Measurements from ENCODE around the gene TYMP. TPM values are rescaled to one million over a fixed set of nuclear protein-coding genes. Genes with fewer than 3 reads are reported as not detected.

Gene TYMP
- polyA plus RNA-seq, 1 donor (not counting 4 experiments of a cell fraction or from before 2014, with no cell fraction given), result 25.5 TPM

GRCh38 chr22:50575426-50575941, 45.7 kb upstream of the TYMP start:
- H3K9ac ChIP-seq (ENCODE audit: control insufficient read depth, extremely low read depth, insufficient read depth, low read length), result no peak overlapping the region
- no peak overlapping the region for H2AFZ ChIP-seq (ENCODE audit: control insufficient read depth, low read length)
- H3K36me3 ChIP-seq (ENCODE audit: control insufficient read depth in 2 of 2, extremely low read depth in 1 of 2, insufficient read depth in 2 of 2, low read length in 2 of 2), result peaks cover 23 to 25% of the 10 kb centered on the region in 2 experiments
- TF ChIP-seq, protein P1, sequence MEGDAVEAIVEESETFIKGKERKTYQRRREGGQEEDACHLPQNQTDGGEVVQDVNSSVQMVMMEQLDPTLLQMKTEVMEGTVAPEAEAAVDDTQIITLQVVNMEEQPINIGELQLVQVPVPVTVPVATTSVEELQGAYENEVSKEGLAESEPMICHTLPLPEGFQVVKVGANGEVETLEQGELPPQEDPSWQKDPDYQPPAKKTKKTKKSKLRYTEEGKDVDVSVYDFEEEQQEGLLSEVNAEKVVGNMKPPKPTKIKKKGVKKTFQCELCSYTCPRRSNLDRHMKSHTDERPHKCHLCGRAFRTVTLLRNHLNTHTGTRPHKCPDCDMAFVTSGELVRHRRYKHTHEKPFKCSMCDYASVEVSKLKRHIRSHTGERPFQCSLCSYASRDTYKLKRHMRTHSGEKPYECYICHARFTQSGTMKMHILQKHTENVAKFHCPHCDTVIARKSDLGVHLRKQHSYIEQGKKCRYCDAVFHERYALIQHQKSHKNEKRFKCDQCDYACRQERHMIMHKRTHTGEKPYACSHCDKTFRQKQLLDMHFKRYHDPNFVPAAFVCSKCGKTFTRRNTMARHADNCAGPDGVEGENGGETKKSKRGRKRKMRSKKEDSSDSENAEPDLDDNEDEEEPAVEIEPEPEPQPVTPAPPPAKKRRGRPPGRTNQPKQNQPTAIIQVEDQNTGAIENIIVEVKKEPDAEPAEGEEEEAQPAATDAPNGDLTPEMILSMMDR (optimal IDR thresholded peaks at IDR 0.05 in 1 of 3, IDR thresholded peaks at IDR 0.05 in 1 of 3, conservative IDR thresholded peaks at IDR 0.05 in 1 of 3; ENCODE audit: extremely low read depth in 1 of 3, insufficient read depth in 2 of 3, low read length in 3 of 3), result no peak
- no peak for TF ChIP-seq EZH2 (IDR thresholded peaks at IDR 0.05; ENCODE audit: low read length)
- no peaks in the 10 kb centered on the region for H3K79me2 ChIP-seq (ENCODE audit: control insufficient read depth, insufficient read depth, low read length)
- H3K9me1 ChIP-seq (ENCODE audit: control insufficient read depth, extremely low read depth, insufficient read depth, low read length), result no peaks in the 10 kb centered on the region
- DNase-seq (ENCODE audit: low read depth, low spot score), result no peak
- no peak overlapping the region for H3K4me2 ChIP-seq (ENCODE audit: control insufficient read depth, extremely low read depth, insufficient read depth, low read depth, low read length)
- H3K4me3 ChIP-seq (ENCODE audit: control insufficient read depth in 2 of 3, extremely low read depth in 1 of 3, insufficient read depth in 2 of 3, low read depth in 1 of 3, low read length in 3 of 3), result no peak overlapping the region
- no peaks in the 10 kb centered on the region for H3K27me3 ChIP-seq (ENCODE audit: control insufficient read depth, extremely low read depth, insufficient read depth, low read length)
- no peaks in the 10 kb centered on the region for H3K9me3 ChIP-seq (ENCODE audit: control insufficient read depth, low read depth, low read length)
- dilution Hi-C loops (cut with MboI; ENCODE audit: extremely low pct_ligation_motif_present, low sequenced_read_pairs), result no loop called here
- H3K27ac ChIP-seq (ENCODE audit: control insufficient read depth, insufficient read depth, low read length), result no peak overlapping the region
- H3K4me1 ChIP-seq (ENCODE audit: control insufficient read depth, extremely low read depth, insufficient read depth, low read length), result no peaks in the 10 kb centered on the region
- no peak for FAIRE-seq
- no peaks in the 10 kb centered on the region for H4K20me1 ChIP-seq (ENCODE audit: control insufficient read depth, extremely low read depth, insufficient read depth, low read length)

GRCh38 chr22:50574383-50574755, 44.6 kb upstream of the TYMP start:
- DNase-seq (ENCODE audit: low read depth, low spot score), result no peak

More at GRCh38 chr22:50574383-50574755, 44.6 kb upstream of the TYMP start:
- no peak overlapping the region for H3K4me3 ChIP-seq (ENCODE audit: control insufficient read depth in 2 of 3, extremely low read depth in 1 of 3, insufficient read depth in 2 of 3, low read depth in 1 of 3, low read length in 3 of 3)
- H3K79me2 ChIP-seq (ENCODE audit: control insufficient read depth, insufficient read depth, low read length), result no peaks in the 10 kb centered on the region
- H3K9ac ChIP-seq (ENCODE audit: control insufficient read depth, extremely low read depth, insufficient read depth, low read length), result no peak overlapping the region
- no peak overlapping the region for H3K4me2 ChIP-seq (ENCODE audit: control insufficient read depth, extremely low read depth, insufficient read depth, low read depth, low read length)
- no peak overlapping the region for H2AFZ ChIP-seq (ENCODE audit: control insufficient read depth, low read length)
- no peak for FAIRE-seq
- H3K4me1 ChIP-seq (ENCODE audit: control insufficient read depth, extremely low read depth, insufficient read depth, low read length), result no peaks in the 10 kb centered on the region
- TF ChIP-seq, protein P1 (optimal IDR thresholded peaks at IDR 0.05 in 1 of 3, IDR thresholded peaks at IDR 0.05 in 1 of 3, conservative IDR thresholded peaks at IDR 0.05 in 1 of 3; ENCODE audit: extremely low read depth in 1 of 3, insufficient read depth in 2 of 3, low read length in 3 of 3), result no peak
- no peak for TF ChIP-seq EZH2 (IDR thresholded peaks at IDR 0.05; ENCODE audit: low read length)
- H4K20me1 ChIP-seq (ENCODE audit: control insufficient read depth, extremely low read depth, insufficient read depth, low read length), result no peaks in the 10 kb centered on the region
- no peaks in the 10 kb centered on the region for H3K9me1 ChIP-seq (ENCODE audit: control insufficient read depth, extremely low read depth, insufficient read depth, low read length)
- no peak overlapping the region for H3K27ac ChIP-seq (ENCODE audit: control insufficient read depth, insufficient read depth, low read length)
- H3K27me3 ChIP-seq (ENCODE audit: control insufficient read depth, extremely low read depth, insufficient read depth, low read length), result no peaks in the 10 kb centered on the region
- H3K36me3 ChIP-seq (ENCODE audit: control insufficient read depth in 2 of 2, extremely low read depth in 1 of 2, insufficient read depth in 2 of 2, low read length in 2 of 2), result peaks cover 17 to 27% of the 10 kb centered on the region in 2 experiments
- dilution Hi-C loops (cut with MboI; ENCODE audit: extremely low pct_ligation_motif_present, low sequenced_read_pairs), result no loop called here
- H3K9me3 ChIP-seq (ENCODE audit: control insufficient read depth, low read depth, low read length), result no peaks in the 10 kb centered on the region

Data from keratinocyte (primary cell).